CD4-positive, alpha-beta T cell (primary cell): ENCODE measurements around the gene METTL24. TPM values are rescaled to one million over a fixed set of nuclear protein-coding genes. Genes with fewer than 3 reads are reported as not detected.

Experiments used
- ATAC-seq: fragments of 200-7000 bp; cut with Tn5 transposase; one replicate; pipeline ENCODE4 v1.10.0; 2022; ENCODE audit warnings: mild to moderate bottlenecking; ENCODE audit not compliant: poor library complexity
- CTCF ChIA-PET: fragments of 350-600 bp; sonication (Branson Sonifier 250); formaldehyde crosslinking; loops from one replicate; lab custom pipeline; 2021; ENCODE audit warnings: antibody characterized with exemption, inconsistent platforms; lab: Charles Lee
- POLR2A ChIA-PET: fragments of 350-600 bp; sonication (Branson Sonifier 250); formaldehyde crosslinking; loops from one replicate; lab custom pipeline; 2021; ENCODE audit warnings: antibody characterized with exemption, inconsistent platforms; lab: Charles Lee
- DNase-seq, 14 experiments: peaks; one replicate each; pipeline ENCODE4 v3.0.0-alpha.2; 2013 to 2020; ENCODE audit warnings: mixed read lengths in 2 of 14
- H3K27ac ChIP-seq, 2 donors: one replicate each; pipeline versions ENCODE4 v1.5.1 to v1.7.0; 2013; ENCODE audit warnings: low read length in 2 of 2, low read depth in 1 of 2, mild to moderate bottlenecking in 1 of 2
- H3K27me3 ChIP-seq, 2 experiments: 1 replicate in 1 of 2; 2 replicates in 1 of 2; pipeline versions ENCODE4 v1.6.1 to v1.7.0; 2013; ENCODE audit warnings: low read length in 2 of 2, control low read depth in 1 of 2, mild to moderate bottlenecking in 1 of 2, moderate library complexity in 1 of 2; ENCODE audit not compliant: insufficient read depth in 2 of 2, control insufficient read depth in 1 of 2
- H3K36me3 ChIP-seq: one replicate; pipeline ENCODE4 v1.6.1; 2013; ENCODE audit warnings: low read length, control low read depth; ENCODE audit not compliant: insufficient read depth
- H3K4me1 ChIP-seq: one replicate; pipeline ENCODE4 v1.6.1; 2013; ENCODE audit warnings: low read length, control low read depth; ENCODE audit not compliant: insufficient read depth
- H3K4me3 ChIP-seq: one replicate; pipeline ENCODE4 v1.5.1; 2013; ENCODE audit warnings: mild to moderate bottlenecking, low read length, moderate library complexity
- H3K9me3 ChIP-seq, 2 experiments: 1 replicate in 1 of 2; 2 replicates in 1 of 2; pipeline versions ENCODE4 v1.6.1 to v1.7.0; 2013; ENCODE audit warnings: low read length in 2 of 2, mild to moderate bottlenecking in 2 of 2, control low read depth in 1 of 2, moderate library complexity in 1 of 2; ENCODE audit not compliant: control insufficient read depth in 1 of 2, insufficient read depth in 1 of 2
- H3K27ac Mint-ChIP-seq: one replicate; pipeline ENCODE4 v1.8.0; 2020; ENCODE audit warnings: mixed read lengths
- H3K27me3 Mint-ChIP-seq: one replicate; pipeline ENCODE4 v1.8.0; 2021; ENCODE audit warnings: mixed read lengths
- H3K36me3 Mint-ChIP-seq: one replicate; pipeline ENCODE4 v1.8.0; 2021; ENCODE audit warnings: low read depth, mixed read lengths
- H3K4me1 Mint-ChIP-seq: one replicate; pipeline ENCODE4 v1.8.0; 2021; ENCODE audit warnings: low read depth, mixed read lengths
- H3K4me3 Mint-ChIP-seq: one replicate; pipeline ENCODE4 v1.8.0; 2020; ENCODE audit warnings: mild to moderate bottlenecking, mixed read lengths
- H3K9me3 Mint-ChIP-seq: one replicate; pipeline ENCODE4 v1.8.0; 2020; ENCODE audit warnings: mixed read lengths
- CTCF ChIP-seq: fragments of 200-600 bp; IDR thresholded peaks from one replicate; pipeline ENCODE4 v1.8.0; 2022; ENCODE audit warnings: antibody characterized with exemption, mild to moderate bottlenecking
- intact Hi-C, 2 experiments: fragments of 100-400 bp; cut with DNase I in 1 of 2; cut with micrococcal nuclease in 1 of 2; formaldehyde crosslinking; loops; one replicate each; pipeline versions ENCODE4 v1.15.1 to v1.9.0; 2023 to 2025; cut with DNase I, micrococcal nuclease
- total RNA-seq, 174 experiments: library from RNA in 2 of 174; stranded (reverse) in 2 of 174; gene quantifications; one replicate each; pipeline ENCODE4 v1.2.3 and lab custom pipeline; 2021 to 2026

Gene METTL24
- total RNA-seq, 2 experiments from 2014 or later = not detected

GRCh38 chr6:110341663-110342596, 16.2 kb downstream of the METTL24 start:
- POLR2A ChIA-PET = no interaction called here
- ATAC-seq = no peak
- intact Hi-C loops = no loop called here

GRCh38 chr6:110341067-110341466, 17.1 kb downstream of the METTL24 start:
- H3K9me3 ChIP-seq = no peaks in the 10 kb centered on the region
- ChIA-PET POLR2A (no interaction called here), CTCF (interaction anchor here (0.8 kb wide), 1 partner anchor 11 kb away, joined by 3 read pairs; no protein-coding TSS in a partner anchor)
- no peaks in the 10 kb centered on the region for H3K27me3 ChIP-seq
- ATAC-seq (no peak), DNase-seq (no peak)
- intact Hi-C loops = no loop called here
- no peaks in the 10 kb centered on the region for H3K36me3 Mint-ChIP-seq
- no peak overlapping the region for H3K27ac ChIP-seq
- no peak for TF ChIP-seq CTCF
- H3K4me1 ChIP-seq = no peaks in the 10 kb centered on the region
- no peaks in the 10 kb centered on the region for H3K27me3 Mint-ChIP-seq
- no peak overlapping the region for H3K4me3 ChIP-seq
- H3K4me3 Mint-ChIP-seq = no peak overlapping the region
- H3K4me1 Mint-ChIP-seq = no peaks in the 10 kb centered on the region
- H3K27ac Mint-ChIP-seq = no peak overlapping the region
- H3K36me3 ChIP-seq = no peaks in the 10 kb centered on the region
- H3K9me3 Mint-ChIP-seq = no peaks in the 10 kb centered on the region

More at GRCh38 chr6:110341663-110342596, 16.2 kb downstream of the METTL24 start:
- Mint-ChIP-seq H3K36me3 (no peaks in the 10 kb centered on the region), H3K9me3 (no peaks in the 10 kb centered on the region), H3K4me3 (no peak overlapping the region), H3K4me1 (no peaks in the 10 kb centered on the region), H3K27me3 (no peaks in the 10 kb centered on the region), H3K27ac (no peak overlapping the region)
- Histone ChIP-seq H3K36me3 (no peaks in the 10 kb centered on the region), H3K27me3 (no peaks in the 10 kb centered on the region), H3K9me3 (no peaks in the 10 kb centered on the region), H3K27ac (no peak overlapping the region), H3K4me3 (no peak overlapping the region), H3K4me1 (no peaks in the 10 kb centered on the region)
- DNase-seq = no peak
- CTCF ChIA-PET = interaction anchor here (0.8 kb wide), 1 partner anchor 10 kb away, joined by 3 read pairs; no protein-coding TSS in a partner anchor
- no peak for TF ChIP-seq CTCF

GRCh38 chr6:110340392-110340965, 17.7 kb downstream of the METTL24 start:
- no peaks in the 10 kb centered on the region for H3K9me3 ChIP-seq
- H3K27ac Mint-ChIP-seq = no peak overlapping the region

More at GRCh38 chr6:110340392-110340965, 17.7 kb downstream of the METTL24 start:
- Mint-ChIP-seq H3K4me1 (no peaks in the 10 kb centered on the region), H3K9me3 (no peaks in the 10 kb centered on the region), H3K4me3 (no peak overlapping the region), H3K27me3 (no peaks in the 10 kb centered on the region), H3K36me3 (no peaks in the 10 kb centered on the region)
- Histone ChIP-seq H3K4me3 (no peak overlapping the region), H3K27ac (no peak overlapping the region), H3K4me1 (no peaks in the 10 kb centered on the region), H3K27me3 (no peaks in the 10 kb centered on the region), H3K36me3 (no peaks in the 10 kb centered on the region)
- no peak for DNase-seq
- TF ChIP-seq CTCF = no peak
- ChIA-PET CTCF (interaction anchor here (0.8 kb wide), 1 partner anchor 12 kb away, joined by 3 read pairs; no protein-coding TSS in a partner anchor), POLR2A (no interaction called here)
- intact Hi-C loops = no loop called here
- no peak for ATAC-seq
